HepG2 (cell line): ENCODE measurements around the gene NEU4. TPM values are rescaled to one million over a fixed set of nuclear protein-coding genes. Genes with fewer than 3 reads are reported as not detected.

Source experiments
- AKAP8 ChIP-seq: sonication (generic); formaldehyde crosslinking; IDR thresholded peaks from 2 replicates; pipeline ENCODE4 v1.5.1; 2020; ENCODE audit warnings: mild to moderate bottlenecking, missing genetic modification reagents
- GABPA ChIP-seq, 2 experiments: IDR thresholded peaks; 2 replicates each; pipeline ENCODE4 v1.6.1; 2011 to 2016; ENCODE audit warnings: low read depth in 2 of 2, low read length in 1 of 2, missing biosample characterization in 1 of 2, missing genetic modification characterization in 1 of 2
- HDAC6 ChIP-seq: fragments of 200-600 bp; sonication (generic); IDR thresholded peaks from 2 replicates; pipeline ENCODE4 v1.7.0; 2017; ENCODE audit warnings: mild to moderate bottlenecking, antibody characterized with exemption, low read length, low read depth
- MED13 ChIP-seq: sonication (generic); formaldehyde crosslinking; IDR thresholded peaks from 2 replicates; pipeline ENCODE4 v1.5.0; 2020; ENCODE audit warnings: missing genetic modification reagents
- ONECUT2 ChIP-seq: sonication (generic); formaldehyde crosslinking; IDR thresholded peaks from 2 replicates; pipeline ENCODE4 v1.4.0; 2020; ENCODE audit warnings: missing genetic modification reagents
- PRMT3 ChIP-seq: sonication (generic); formaldehyde crosslinking; IDR thresholded peaks from 2 replicates; pipeline ENCODE4 v1.8.1; 2022; ENCODE audit warnings: low read depth, mild to moderate bottlenecking, moderate library complexity, missing genetic modification reagents, borderline replicate concordance
- SAFB2 ChIP-seq: sonication (generic); formaldehyde crosslinking; IDR thresholded peaks from 2 replicates; pipeline ENCODE4 v1.5.1; 2020; ENCODE audit warnings: missing genetic modification reagents, low read depth, mild to moderate bottlenecking, borderline replicate concordance
- SIN3A ChIP-seq: IDR thresholded peaks from 2 replicates; pipeline ENCODE4 v1.6.1; 2011; ENCODE audit warnings: low read depth, mild to moderate bottlenecking, control low read depth, low read length, borderline replicate concordance
- SMYD3 ChIP-seq: sonication (generic); formaldehyde crosslinking; IDR thresholded peaks from 2 replicates; pipeline ENCODE4 v1.8.1; 2023; ENCODE audit warnings: mild to moderate bottlenecking, missing genetic modification reagents
- SP140L ChIP-seq: sonication (generic); formaldehyde crosslinking; IDR thresholded peaks from 2 replicates; pipeline ENCODE4 v1.4.0; 2020; ENCODE audit warnings: missing genetic modification reagents, borderline replicate concordance
- SPEN ChIP-seq: sonication (generic); formaldehyde crosslinking; IDR thresholded peaks from 2 replicates; pipeline ENCODE4 v1.5.1; 2020; ENCODE audit warnings: low read depth, mild to moderate bottlenecking, missing genetic modification reagents
- SUZ12 ChIP-seq: fragments of 150-350 bp; IDR thresholded peaks from 2 replicates; pipeline ENCODE4 v1.6.1; 2014; ENCODE audit warnings: low read depth, low read length
- ZBTB3 ChIP-seq: sonication (generic); formaldehyde crosslinking; IDR thresholded peaks from 2 replicates; pipeline ENCODE4 v1.4.0; 2020; ENCODE audit warnings: low read depth, mild to moderate bottlenecking, moderate library complexity, missing genetic modification reagents, borderline replicate concordance
- ZNF138 ChIP-seq: sonication (generic); formaldehyde crosslinking; IDR thresholded peaks from 2 replicates; pipeline ENCODE4 v1.5.0; 2020; ENCODE audit warnings: mild to moderate bottlenecking, low read depth, missing genetic modification reagents
- ZNF431 ChIP-seq: sonication (generic); formaldehyde crosslinking; IDR thresholded peaks from 2 replicates; pipeline ENCODE4 v1.9.0; 2022; ENCODE audit warnings: missing genetic modification reagents, low read depth, mild to moderate bottlenecking, borderline replicate concordance
- ZNF558 ChIP-seq: sonication (generic); formaldehyde crosslinking; IDR thresholded peaks from 2 replicates; pipeline ENCODE4 v1.9.0; 2022; ENCODE audit warnings: mild to moderate bottlenecking, missing genetic modification reagents, borderline replicate concordance
- ZNF564 ChIP-seq: sonication (generic); formaldehyde crosslinking; IDR thresholded peaks from 2 replicates; pipeline ENCODE4 v1.8.1; 2023; ENCODE audit warnings: mild to moderate bottlenecking, missing genetic modification reagents
- ZNF747 ChIP-seq: sonication (generic); formaldehyde crosslinking; IDR thresholded peaks from 2 replicates; pipeline ENCODE4 v1.8.1; 2023; ENCODE audit warnings: missing genetic modification reagents, mild to moderate bottlenecking, borderline replicate concordance
- ZNF780A ChIP-seq: sonication (generic); formaldehyde crosslinking; IDR thresholded peaks from 2 replicates; pipeline ENCODE4 v1.8.0; 2022; ENCODE audit warnings: mild to moderate bottlenecking, missing genetic modification reagents, moderate library complexity
- polyA plus RNA-seq, 8 experiments: library from polyadenylated mRNA; depleted of rRNA in 3 of 8; stranded (reverse) in 7 of 8; unstranded in 1 of 8; fragments of >200 nt; fragmentation: Illumina TruSeq in 4 of 8; extraction: Trizol in 4 of 8; gene quantifications; 2 replicates each; pipeline versions ENCODE4 v1.2.1 to v1.2.3, GENCODE V29; 2011 to 2016; ENCODE audit warnings: low read depth in 4 of 8, missing spikeins in 1 of 8, mixed read lengths in 1 of 8; ENCODE audit not compliant: insufficient read depth in 1 of 8
- total RNA-seq, 5 experiments: library from RNA; depleted of rRNA; stranded (reverse); fragments of >200 nt; fragmentation: Illumina TruSeq; extraction: Trizol; gene quantifications; 2 replicates each; pipeline ENCODE4 v1.2.3, GENCODE V29; 2016; ENCODE audit warnings: low read depth in 1 of 5
- TF ChIP-seq, protein P1 (sequence below): sonication (generic); formaldehyde crosslinking; IDR thresholded peaks from 2 replicates; pipeline ENCODE4 v1.8.1; 2023; ENCODE audit warnings: missing genetic modification reagents, mild to moderate bottlenecking, borderline replicate concordance
- TF ChIP-seq, protein P2 (sequence below): sonication (generic); formaldehyde crosslinking; IDR thresholded peaks from 2 replicates; pipeline ENCODE4 v1.5.1; 2020; ENCODE audit warnings: missing genetic modification reagents, mild to moderate bottlenecking, borderline replicate concordance
- TF ChIP-seq, protein P3 (sequence below): sonication (generic); formaldehyde crosslinking; IDR thresholded peaks from 2 replicates; pipeline ENCODE4; 2020; ENCODE audit warnings: missing genetic modification reagents, mild to moderate bottlenecking, borderline replicate concordance
- TF ChIP-seq, protein P4 (sequence below): sonication (generic); formaldehyde crosslinking; IDR thresholded peaks from 2 replicates; pipeline ENCODE4 v1.4.0; 2020; ENCODE audit warnings: missing genetic modification reagents, low read depth, mild to moderate bottlenecking, borderline replicate concordance

NEU4 gene
- total and polyA plus RNA-seq, 2 of the 13 experiments (the other 11 are each of a cell fraction or from before 2014, with no cell fraction given) = 53.5 to 107 TPM

DNA sequence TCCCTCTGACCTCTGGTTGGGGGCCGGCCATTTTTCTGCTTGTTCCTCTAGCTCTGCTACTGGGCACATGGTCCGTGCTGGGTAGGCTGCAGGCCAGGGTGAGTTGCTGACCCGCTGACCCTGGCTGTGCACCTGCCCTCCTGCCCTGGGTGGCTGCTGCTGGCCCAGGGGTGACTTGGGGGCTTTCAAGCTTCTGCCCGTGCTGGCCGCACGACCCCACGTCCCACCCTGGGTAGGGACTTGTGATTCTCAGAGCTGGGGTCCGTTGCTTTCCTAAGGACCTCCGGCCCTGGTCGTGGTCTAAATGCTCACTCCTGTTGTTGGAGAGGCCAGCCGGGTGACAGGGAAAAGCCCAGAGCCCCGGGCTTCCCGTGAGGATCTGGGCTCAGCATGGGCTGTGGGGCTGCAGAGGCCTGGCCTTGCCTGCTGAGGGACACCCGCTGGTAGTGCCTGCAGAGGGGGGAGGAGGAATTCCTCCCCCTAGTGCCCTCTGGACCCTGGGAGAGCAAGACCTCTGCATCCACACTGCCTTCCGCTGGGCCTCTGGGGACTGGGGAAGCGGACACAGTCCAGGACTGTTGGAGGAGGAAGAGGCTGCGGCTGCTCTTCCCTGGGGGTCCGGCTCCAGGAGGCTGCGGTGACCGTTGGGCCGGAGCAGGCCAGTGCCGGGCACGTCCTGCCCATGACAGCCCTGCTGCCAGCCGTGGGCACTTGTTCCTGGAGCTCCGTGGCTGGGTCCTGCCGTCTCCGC, 38.6 kb upstream of the NEU4 start (continued):
- TF ChIP-seq ZBTB3 (CRISPR knock-in tag) (no peak; the same call in 1 of the 2 replicates), SPEN (CRISPR knock-in tag) (peak; percentile 99), ONECUT2 (CRISPR knock-in tag) (no peak; the same call in 1 of the 2 replicates), ZNF138 (CRISPR knock-in tag) (no peak), HDAC6 (no peak), ZNF747 (CRISPR knock-in tag) (peak; percentile 97), SUZ12 (no peak), MED13 (CRISPR knock-in tag) (peak; percentile 89), SAFB2 (CRISPR knock-in tag) (no peak; the same call in 1 of the 2 replicates), SP140L (CRISPR knock-in tag) (peak; percentile 70; the same call in 1 of the 2 replicates), ZNF558 (peak; percentile 97), ZNF564 (CRISPR knock-in tag) (no peak; the same call in 1 of the 2 replicates), ZNF780A (CRISPR knock-in tag) (no peak), SIN3A (peak; percentile 90), PRMT3 (CRISPR knock-in tag) (no peak), GABPA (IDR thresholded peaks at IDR 0.05; ENCODE audit: low read depth, low read length) (no peak), GABPA (CRISPR knock-in tag; IDR thresholded peaks at IDR 0.05; ENCODE audit: low read depth) (peak; percentile 23; the same call in 1 of the 2 replicates), AKAP8 (peak; percentile 98), SMYD3 (no peak), ZNF431 (CRISPR knock-in tag) (peak; percentile 90)
- TF ChIP-seq, protein P1, sequence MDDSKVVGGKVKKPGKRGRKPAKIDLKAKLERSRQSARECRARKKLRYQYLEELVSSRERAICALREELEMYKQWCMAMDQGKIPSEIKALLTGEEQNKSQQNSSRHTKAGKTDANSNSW (CRISPR knock-in tag) = peak; percentile 86; the same call in 1 of the 2 replicates
- TF ChIP-seq, protein P2, sequence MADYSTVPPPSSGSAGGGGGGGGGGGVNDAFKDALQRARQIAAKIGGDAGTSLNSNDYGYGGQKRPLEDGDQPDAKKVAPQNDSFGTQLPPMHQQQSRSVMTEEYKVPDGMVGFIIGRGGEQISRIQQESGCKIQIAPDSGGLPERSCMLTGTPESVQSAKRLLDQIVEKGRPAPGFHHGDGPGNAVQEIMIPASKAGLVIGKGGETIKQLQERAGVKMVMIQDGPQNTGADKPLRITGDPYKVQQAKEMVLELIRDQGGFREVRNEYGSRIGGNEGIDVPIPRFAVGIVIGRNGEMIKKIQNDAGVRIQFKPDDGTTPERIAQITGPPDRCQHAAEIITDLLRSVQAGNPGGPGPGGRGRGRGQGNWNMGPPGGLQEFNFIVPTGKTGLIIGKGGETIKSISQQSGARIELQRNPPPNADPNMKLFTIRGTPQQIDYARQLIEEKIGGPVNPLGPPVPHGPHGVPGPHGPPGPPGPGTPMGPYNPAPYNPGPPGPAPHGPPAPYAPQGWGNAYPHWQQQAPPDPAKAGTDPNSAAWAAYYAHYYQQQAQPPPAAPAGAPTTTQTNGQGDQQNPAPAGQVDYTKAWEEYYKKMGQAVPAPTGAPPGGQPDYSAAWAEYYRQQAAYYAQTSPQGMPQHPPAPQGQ (CRISPR knock-in tag) = peak; percentile 61; the same call in 1 of the 2 replicates
- TF ChIP-seq, protein P3, sequence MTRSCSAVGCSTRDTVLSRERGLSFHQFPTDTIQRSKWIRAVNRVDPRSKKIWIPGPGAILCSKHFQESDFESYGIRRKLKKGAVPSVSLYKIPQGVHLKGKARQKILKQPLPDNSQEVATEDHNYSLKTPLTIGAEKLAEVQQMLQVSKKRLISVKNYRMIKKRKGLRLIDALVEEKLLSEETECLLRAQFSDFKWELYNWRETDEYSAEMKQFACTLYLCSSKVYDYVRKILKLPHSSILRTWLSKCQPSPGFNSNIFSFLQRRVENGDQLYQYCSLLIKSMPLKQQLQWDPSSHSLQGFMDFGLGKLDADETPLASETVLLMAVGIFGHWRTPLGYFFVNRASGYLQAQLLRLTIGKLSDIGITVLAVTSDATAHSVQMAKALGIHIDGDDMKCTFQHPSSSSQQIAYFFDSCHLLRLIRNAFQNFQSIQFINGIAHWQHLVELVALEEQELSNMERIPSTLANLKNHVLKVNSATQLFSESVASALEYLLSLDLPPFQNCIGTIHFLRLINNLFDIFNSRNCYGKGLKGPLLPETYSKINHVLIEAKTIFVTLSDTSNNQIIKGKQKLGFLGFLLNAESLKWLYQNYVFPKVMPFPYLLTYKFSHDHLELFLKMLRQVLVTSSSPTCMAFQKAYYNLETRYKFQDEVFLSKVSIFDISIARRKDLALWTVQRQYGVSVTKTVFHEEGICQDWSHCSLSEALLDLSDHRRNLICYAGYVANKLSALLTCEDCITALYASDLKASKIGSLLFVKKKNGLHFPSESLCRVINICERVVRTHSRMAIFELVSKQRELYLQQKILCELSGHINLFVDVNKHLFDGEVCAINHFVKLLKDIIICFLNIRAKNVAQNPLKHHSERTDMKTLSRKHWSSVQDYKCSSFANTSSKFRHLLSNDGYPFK (CRISPR knock-in tag) = peak; percentile 46; the same call in 1 of the 2 replicates
- TF ChIP-seq, protein P4, sequence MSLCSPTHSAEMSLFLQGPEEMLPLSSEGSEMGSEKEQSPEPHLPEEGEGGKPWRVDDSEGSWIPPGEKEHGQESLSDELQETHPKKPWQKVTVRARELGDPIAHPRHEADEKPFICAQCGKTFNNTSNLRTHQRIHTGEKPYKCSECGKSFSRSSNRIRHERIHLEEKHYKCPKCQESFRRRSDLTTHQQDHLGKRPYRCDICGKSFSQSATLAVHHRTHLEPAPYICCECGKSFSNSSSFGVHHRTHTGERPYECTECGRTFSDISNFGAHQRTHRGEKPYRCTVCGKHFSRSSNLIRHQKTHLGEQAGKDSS (CRISPR knock-in tag) = peak; percentile 89
